GM18867 (cell line): ENCODE results near the gene FBXO33.

Experiments
- ATAC-seq: cut with Tn5 transposase; IDR thresholded peaks from one replicate; pipeline ENCODE4 v1.9.1; 2021; ENCODE audit warnings: mild to moderate bottlenecking, moderate library complexity; ENCODE audit not compliant: unreplicated experiment

Gene FBXO33

DNA sequence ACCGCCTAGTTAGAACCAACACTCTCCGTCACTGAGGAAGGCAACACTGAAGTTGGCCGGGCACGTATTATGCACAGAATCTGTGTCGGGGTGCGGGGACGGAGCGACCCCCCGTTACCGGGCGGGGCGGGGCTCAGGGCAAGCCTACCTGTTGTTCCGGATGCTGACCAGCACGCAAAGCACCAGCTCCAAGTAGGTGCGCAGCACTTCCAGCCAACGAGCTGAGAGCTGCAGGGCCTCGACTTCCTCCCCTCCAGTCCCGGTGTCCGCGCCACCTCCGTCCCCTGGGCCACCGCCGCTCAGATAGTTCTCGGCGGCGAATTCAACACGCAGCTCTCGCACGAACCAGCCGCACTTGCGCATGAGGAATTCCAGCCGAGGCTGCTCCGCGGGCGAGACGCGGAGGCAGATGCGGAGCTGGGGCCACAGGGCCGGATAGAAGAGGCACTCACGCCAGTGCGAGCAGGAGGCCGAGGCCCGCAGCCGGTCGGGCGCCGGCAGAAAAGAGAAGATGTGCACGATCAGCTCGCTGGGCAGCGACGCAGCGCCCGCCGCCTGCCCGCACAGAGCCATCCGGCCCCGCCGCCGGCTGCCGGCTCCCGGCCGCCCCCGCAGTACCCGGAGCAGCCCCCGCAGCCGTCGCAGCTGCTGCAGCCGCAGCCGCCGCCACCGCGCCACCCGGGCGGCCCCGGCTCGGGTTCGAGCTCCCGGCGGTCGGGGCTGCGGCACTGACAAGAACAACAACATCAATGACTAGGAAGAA lies 636 bp downstream of the FBXO33 start:
- ATAC-seq, result peak; percentile 22

DNA sequence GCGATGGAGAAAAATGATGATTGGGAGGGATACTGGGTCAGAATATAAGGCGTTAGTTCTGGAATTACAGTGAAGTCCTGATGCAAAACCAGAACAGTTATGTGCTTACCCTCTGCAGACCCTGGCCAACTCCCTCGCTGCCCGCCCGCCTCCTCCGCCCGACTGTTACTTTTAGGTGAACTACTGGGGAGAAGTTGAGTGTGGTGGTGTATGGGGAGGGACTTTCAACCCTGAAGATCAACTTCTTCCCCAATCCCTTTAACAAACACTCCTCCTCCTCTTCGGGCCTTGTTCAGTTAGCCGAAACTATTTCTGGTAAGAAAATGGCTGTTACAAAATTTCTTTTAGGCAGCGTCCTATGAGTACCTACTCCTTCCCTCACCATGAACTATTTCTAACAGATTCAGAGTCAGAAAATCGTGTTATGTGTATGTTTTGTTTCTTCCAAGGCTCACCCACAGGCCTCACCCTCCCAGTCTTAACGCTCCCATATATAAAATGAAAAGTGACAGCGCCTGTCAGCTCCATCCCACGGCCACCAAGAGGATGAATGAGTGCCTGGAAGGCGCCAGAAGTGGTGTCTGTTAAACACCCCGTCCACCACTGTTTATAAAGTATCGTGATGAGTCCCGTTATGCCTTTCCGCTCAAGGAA lies 1.3 kb downstream of the FBXO33 start:
- no peak for ATAC-seq

DNA sequence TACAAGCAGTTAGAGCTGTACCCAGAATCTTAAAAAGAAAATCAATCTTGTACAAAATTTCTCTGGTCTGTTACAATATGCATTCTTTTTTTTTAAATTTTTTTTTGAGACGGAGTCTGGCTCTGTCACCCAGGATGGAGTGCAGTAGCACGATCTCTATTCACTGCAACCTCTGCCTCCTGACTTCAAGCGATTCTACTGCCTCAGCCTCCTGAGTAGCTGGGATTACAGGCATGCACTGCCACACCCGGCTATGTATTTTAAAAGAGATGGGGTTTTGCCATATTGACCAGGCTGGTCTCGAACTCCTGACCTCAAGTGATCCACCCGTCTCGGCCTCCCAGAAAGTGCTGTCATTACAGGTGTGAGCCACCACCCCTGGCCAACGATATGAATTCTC lies 4.1 kb downstream of the FBXO33 start:
- ATAC-seq, result no peak

DNA sequence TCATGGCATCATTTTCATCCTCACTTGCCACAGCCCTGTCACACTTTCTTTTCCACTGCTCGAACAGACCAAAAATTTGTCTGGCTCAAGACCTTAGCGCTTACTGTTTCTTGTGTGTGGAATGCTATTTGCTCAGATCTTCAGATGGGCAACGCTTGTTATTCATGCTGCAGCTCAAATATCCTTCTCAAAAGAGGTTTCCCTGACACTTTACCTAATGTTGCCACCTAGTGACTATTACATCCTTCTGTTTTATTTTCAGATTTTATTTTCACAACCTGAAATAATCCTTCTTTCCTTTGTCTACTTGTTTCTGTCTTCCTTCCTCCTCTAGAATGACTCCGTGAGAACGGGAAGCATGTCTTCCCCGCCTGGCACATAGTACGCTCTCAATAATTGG lies 5.6 kb downstream of the FBXO33 start:
- no peak for ATAC-seq

DNA sequence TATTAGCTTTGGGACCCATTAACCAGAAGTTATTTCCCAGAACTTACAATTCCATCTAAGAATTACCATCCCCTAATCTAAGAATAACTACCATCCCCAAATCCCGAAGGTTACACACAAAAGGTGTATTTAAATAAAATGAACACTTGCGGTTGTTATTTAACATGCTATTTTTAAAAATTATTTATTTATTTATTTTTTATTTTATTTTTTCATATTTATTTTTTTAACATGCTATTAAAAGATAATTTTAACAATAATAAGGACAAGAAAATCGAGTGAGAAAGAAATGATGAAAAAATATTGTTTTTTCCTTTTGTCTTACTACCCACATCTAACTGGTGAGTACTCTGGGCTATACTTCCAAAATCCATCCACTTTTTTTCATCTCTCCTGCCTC lies 6.3 kb downstream of the FBXO33 start:
- ATAC-seq, result no peak

DNA sequence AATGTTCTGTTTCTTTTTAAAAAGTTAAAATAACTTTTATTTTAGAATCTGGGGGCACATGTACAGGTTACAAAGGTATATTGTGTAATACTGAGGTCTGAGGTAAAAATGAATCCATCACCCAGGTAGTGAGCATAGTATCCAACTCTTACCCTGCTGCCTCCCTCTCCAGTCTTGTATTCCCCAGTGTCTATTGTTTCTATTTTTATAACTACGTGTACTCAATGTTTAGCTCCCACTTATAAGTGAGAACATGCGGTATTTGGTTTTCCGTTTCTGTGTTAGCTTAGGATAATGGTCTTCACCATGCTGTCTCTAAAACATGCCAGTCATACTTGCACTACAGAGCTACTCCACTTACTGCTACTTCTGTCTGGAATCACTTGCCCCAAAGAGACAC lies 8.4 kb downstream of the FBXO33 start:
- ATAC-seq, result no peak

DNA sequence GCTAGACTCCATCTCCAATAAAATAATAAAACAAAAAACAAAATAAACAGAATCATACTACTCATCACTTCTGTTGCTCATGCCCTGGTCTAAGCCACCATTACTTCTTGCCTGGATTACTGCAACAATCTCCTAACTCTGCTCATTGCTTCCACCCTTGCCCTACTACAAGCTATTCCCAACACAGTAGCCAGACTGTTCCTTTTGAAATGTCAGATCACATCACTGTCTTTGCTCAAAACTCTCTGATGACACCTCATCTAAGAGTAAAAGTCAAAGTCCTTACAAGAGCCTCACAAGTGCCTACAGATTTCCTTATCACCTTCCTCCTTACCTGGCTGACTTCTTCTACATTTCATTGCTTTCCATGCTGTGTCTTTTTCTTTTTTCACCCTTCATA lies 10.0 kb downstream of the FBXO33 start:
- no peak for ATAC-seq

DNA sequence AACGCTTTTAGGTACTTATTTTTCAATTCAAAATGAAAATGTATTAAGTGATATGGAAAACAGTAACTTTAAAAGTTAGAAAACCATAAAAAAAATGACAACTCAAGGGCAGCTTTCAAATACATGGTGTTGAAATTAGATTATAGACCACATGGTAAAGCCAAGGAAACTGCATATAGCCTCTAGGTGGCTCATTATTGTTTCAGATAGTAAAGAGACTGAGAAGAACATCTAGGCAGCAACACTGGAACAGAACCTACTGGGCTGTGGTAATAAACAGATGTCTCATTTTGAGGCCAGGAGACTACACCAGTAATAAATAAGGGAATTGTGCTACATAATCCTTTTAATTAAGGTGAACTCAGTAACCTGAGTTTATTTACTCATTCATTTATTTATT lies 13.0 kb downstream of the FBXO33 start:
- ATAC-seq, result no peak

DNA sequence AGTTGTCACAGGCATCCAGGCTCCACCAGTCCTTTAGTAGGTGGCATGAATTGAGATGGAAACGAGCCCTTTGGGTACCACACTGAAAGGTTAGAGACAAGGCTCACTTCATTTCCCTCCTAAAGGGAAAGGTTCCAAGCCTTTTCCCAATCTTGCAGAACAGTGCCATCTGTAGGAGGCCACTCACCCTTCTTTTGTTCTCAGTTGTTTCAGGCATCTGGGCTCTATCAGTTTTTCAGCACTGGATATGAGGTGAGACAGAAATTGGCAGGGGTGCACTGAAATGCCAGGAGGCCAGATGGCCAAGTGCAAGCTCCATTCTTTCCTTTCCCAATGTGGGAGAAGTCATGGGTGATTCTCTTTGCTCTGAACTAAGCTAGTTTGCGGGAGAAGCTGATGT lies 15.2 kb downstream of the FBXO33 start:
- no peak for ATAC-seq

DNA sequence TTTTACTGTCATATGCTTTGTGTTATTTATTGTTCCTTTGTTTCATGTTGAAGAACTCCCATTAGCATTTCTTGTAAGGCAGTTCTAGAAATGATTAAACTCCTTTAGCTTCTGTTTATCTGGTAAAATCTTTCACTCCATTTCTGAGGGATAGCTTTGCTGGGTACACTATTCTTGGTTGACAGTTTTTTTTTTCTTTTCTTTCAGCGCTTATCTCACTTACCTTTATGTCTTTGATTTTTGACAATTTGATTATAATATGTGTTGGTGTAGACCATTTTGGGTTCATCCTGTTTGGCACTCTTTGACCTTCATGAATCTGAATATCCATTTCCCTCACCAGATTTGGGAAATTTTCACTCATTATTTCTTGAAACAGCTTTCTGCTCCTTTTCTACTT lies 16.2 kb downstream of the FBXO33 start:
- ATAC-seq, result no peak

DNA sequence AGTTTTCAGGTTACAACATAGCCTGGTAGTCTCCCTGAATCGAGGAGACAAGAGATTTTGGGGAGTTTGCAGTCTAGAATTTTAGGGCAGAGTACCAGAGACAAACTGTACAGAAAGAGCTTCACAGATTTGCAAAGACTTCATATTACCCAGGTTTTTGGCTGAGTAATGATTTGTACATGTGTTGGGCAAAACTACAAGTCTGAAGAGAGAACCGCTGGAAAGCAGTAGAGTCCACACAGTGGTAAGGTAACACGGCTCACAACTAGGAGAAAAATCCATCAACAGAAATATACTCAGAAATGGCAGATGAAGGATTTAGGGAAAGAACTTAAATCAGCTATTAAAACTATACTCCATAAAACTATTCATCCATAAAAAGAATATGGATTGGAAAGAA lies 25.7 kb downstream of the FBXO33 start:
- ATAC-seq, result no peak

DNA sequence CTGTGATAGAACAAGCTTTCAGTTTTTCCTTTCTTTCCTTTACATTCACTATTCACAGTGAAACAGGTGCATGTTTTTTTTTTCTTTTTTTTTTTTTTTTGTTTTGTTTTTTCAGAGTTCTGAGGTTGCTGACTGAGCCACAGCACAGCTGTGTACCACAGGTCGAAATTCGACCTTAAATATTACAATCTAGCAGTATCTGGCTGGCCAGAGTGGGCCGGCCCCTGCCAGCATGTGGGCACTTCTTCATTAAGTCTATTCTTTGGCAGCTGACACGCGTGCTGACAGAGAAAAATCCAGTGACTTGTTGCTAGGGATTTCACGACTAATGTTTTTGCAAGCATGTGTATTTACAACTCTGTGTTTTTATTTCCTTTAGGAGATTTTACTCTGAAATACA lies 33.9 kb downstream of the FBXO33 start:
- ATAC-seq, result no peak

DNA sequence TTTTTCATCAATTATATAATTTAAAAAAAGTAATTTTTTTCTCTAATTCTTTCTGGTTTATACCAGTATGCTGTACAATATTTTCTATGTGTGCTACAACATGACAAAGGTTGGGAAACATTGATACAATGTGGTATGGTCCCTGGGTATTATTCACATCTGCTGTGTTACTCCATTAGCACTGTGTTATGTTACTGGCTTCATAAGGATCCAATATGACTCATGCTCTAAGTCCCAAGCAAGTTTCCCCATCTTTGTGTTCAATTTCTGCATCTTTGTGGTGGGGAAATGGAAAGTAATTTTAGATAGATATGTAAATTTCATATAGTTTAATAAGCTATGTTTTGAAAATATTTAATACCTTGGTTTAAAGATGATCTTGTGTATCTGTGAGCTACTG lies 35.8 kb downstream of the FBXO33 start:
- ATAC-seq, result no peak

DNA sequence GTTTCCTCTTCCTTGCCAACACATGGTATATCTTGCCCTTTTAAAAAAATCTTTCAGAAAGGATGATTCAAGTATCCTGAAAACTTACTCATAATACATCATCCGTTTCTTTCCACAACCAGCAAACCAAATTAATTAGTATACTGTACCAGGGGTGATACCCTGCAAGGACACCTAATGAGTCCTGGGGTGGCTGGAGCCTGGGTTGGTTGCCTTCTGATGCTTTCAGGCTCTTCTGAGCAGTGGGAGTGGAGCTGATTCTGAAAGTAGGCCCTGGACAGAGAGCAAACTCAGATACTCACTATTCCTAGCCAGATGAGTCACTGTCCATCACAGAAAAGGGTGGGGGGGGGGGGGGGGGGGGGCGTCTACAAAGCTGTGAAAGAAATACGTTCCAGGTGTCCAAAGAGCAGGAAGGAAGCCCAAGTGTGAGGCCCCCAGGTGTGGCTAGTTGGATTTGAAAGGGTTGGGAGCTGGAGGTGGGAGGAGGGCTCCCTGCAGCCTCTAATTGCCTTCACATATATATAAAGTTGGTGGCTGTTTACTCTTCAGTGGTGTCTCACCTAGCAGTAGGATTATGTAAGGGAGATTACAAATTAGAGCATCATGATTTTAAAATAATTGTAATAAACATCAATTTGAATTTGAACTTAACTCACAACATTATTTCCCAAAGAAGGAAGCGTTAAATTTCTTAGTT lies 36.5 kb downstream of the FBXO33 start:
- ATAC-seq, result no peak

DNA sequence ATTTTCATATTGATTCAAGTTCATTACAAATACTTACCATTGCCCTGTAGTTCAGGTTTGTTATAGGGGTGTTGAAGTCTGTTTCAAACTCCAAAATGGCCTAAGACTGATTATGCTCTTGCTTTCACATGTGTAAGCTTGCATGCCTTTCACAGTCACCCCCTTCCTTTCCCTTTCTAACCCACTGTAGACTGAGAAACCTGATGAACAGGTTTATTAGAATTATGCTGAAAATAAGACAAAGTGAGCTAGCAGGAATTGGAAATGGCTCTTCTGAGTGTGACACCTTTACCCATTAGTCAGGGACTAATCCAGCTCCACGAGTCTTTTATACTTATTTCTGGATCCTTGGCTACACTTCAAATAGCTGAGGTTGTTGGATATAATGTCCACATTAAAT lies 38.9 kb downstream of the FBXO33 start:
- ATAC-seq, result no peak

DNA sequence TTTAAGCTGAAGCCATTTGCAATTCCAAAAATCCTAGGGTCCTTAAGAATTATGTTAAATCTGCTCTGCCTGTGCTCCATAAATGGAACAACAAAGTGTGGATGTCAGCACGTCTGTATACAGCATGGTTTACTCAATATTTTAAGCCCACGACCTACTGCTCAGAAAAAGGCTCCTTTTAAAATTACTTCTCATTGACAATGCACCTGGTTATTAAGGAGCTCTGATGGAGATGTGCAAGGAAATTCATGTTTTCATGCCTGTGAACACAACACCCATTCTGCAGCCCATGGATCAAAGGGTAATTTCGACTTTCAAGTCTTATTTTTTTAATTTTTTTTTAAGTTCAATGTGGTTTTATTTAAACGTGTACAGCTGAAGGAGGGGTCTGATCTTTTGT lies 48.1 kb downstream of the FBXO33 start:
- no peak for ATAC-seq

DNA sequence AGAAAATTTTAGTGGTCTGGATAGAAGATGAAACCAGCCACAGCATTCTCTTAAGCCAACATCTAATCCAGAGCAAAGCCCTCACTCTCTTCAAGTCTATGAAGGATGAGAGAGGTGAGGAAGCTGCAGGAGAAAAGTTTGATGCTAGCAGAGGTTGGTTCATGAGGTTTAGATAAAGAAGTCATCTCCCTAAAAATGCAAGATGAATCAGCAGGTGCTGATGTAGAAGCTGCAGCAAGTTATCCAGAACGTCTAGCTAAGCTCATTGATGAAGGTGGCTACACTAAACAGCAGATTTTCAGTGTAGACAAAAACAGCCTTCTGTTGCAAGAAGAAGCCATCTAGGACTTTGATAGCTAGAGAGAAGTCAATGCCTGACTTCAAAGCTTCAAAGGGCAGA lies 48.5 kb downstream of the FBXO33 start:
- ATAC-seq, result no peak

DNA sequence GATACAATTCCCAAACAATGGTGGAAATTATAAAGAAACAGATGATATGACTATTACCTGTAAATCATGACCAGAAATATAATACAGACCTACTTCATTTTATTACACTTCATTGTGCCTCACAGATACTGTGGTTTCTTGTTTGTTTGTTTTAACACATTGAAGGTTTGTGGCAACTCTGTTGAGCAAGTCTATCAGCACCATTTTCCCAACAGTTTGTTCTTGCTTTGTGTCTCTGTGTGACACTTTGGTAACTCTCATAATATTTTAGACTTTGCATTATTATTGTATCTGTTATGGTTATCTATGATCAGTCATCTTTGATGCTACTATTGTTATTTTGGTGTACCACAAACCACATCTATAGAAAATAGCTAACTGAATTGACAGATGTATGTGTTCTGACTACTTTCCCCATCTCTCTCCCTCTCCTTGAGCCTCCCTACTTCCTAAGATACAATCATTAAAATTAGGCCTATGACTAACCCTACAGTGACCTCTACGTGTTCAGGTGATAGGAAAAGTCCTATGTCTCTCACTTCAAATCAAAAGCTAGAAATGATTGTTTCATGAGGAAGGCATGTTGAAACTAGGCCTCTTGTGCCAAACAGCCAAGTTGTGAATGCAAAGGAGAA lies 49.1 kb downstream of the FBXO33 start:
- ATAC-seq, result peak; percentile 53

DNA sequence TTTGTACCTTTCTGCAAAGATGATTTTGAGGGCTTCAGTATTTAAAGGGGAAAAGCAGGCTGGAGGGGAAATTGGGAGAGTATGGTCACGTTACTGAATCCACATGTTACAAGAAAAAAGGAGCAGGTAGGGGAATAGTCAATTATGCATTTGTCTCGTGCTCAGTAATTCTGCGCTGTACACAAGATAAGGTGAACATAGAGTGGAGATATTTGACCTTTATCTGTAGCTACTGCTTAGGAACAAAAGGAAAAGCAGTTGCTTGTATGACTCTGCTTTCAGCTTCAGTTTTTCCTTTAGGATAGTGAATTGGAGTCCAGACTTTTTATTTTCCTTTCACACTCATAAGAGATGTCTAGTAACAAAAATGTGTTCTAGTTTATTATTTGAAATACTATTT lies 49.8 kb downstream of the FBXO33 start:
- no peak for ATAC-seq

DNA sequence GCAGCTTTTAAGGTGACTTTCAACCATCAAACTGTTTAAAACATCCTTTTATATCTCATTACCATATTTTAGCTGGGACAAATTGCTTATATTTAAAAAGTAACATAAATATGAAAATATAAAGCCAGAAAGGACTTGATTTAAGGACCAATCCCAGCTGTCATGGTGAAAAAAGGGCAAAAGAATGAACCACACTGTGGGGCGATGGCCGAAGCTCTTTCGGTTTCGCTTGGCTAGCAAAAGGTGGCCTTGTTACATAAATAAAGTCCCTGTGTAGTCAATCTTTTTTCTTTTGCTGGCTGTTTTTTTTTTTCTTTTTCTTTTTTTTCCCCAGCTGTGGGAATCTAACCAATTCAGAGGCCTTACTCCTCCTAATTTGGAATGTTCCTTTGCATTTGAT lies 50.9 kb downstream of the FBXO33 start:
- ATAC-seq, result no peak

DNA sequence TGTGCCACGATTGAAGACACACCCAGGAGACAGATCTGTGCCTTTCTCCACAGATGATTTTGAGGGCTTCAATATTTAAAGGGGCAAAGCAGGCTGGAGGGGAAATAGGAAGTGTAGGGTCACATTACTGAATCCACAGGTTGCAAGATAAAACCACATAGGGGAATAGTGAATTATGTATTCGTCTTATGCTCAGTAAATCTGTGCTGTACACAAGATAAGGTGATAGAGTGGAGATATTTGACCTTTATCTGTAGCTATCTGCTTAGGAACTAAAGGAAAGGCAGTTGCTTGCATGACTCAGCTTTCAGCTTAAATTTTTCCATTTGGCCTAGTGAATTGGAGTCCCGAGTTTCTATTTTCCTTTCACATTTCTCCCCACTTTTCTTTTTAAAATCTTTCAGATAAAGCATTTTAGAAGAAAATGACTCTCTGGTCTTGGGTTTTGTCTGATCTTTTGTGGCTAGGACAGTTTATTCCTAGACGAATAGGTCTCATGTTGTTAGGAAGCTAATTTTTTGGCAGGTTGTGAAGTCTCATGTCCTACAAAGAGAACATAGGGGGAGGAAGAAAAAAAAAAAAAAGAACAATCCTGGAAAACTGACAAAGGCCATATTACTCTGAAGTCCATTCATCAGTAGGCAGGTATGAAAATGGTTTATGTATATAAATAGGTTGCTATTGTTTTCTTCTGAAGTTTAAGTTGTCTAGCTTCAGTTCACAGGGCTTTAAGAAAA lies 55.4 kb downstream of the FBXO33 start:
- no peak for ATAC-seq
